GM21529 (cell line): ENCODE data around the gene TESMIN.

Source experiments
- ATAC-seq: cut with Tn5 transposase; IDR thresholded peaks from one replicate; pipeline ENCODE4 v1.9.1; 2021; ENCODE audit not compliant: unreplicated experiment

Gene TESMIN

GRCh38 chr11:68664141-68664540 lies 87.2 kb downstream of the TESMIN start:
- no peak for ATAC-seq

- no peak for ATAC-seq
Measured at GRCh38 chr11:68663482-68664010, 87.8 kb downstream of the TESMIN start.

- no peak for ATAC-seq
Measured at GRCh38 chr11:68661697-68662603, 89.4 kb downstream of the TESMIN start.

- ATAC-seq: no peak
Measured at GRCh38 chr11:68661014-68661413, 90.3 kb downstream of the TESMIN start.

- no peak for ATAC-seq
Measured at GRCh38 chr11:68660066-68660810, 91.1 kb downstream of the TESMIN start.

GRCh38 chr11:68659158-68659921 lies 92.0 kb downstream of the TESMIN start:
- no peak for ATAC-seq

GRCh38 chr11:68658661-68659060 lies 92.7 kb downstream of the TESMIN start:
- no peak for ATAC-seq

GRCh38 chr11:68658097-68658496 lies 93.2 kb downstream of the TESMIN start:
- ATAC-seq: no peak
